Smooth muscle cell (in vitro differentiated cells): ENCODE results near the gene TUBG1. TPM values are rescaled to one million over a fixed set of nuclear protein-coding genes. Genes with fewer than 3 reads are reported as not detected.

ENCODE experiments used
- DNase-seq: peaks from one replicate; lab custom pipeline; 2025; ENCODE audit not compliant: unreplicated experiment; lab: John Stamatoyannopoulos, UW
- H2AFZ ChIP-seq: fragments of 200-600 bp; sonication (generic); 2 replicates; pipeline ENCODE4 v1.6.0; 2016; ENCODE audit warnings: antibody characterized with exemption, low read depth, mild to moderate bottlenecking
- H3F3A ChIP-seq: fragments of 200-600 bp; sonication (generic); 2 replicates; pipeline ENCODE4 v1.6.0; 2017; ENCODE audit warnings: antibody characterized with exemption, low read depth
- H3K27ac ChIP-seq: fragments of 200-600 bp; sonication (generic); 2 replicates; pipeline ENCODE4 v1.5.1; 2016; ENCODE audit warnings: low read depth, mild to moderate bottlenecking
- H3K27me3 ChIP-seq: fragments of 200-600 bp; sonication (generic); 2 replicates; pipeline ENCODE4 v1.6.1; 2016; ENCODE audit warnings: low read depth, mild to moderate bottlenecking
- H3K36me3 ChIP-seq: fragments of 200-600 bp; sonication (generic); 2 replicates; pipeline ENCODE4 v1.5.1; 2016; ENCODE audit warnings: low read depth
- H3K4me1 ChIP-seq: fragments of 200-600 bp; sonication (generic); 2 replicates; pipeline ENCODE4 v1.5.1; 2016; ENCODE audit warnings: low read depth
- H3K4me2 ChIP-seq: fragments of 200-600 bp; sonication (generic); 2 replicates; pipeline ENCODE4 v1.6.0; 2016; ENCODE audit warnings: mild to moderate bottlenecking
- H3K4me3 ChIP-seq: fragments of 200-600 bp; sonication (generic); 2 replicates; pipeline ENCODE4 v1.5.1; 2016; ENCODE audit warnings: mild to moderate bottlenecking
- H3K79me2 ChIP-seq: fragments of 200-600 bp; sonication (generic); 2 replicates; pipeline ENCODE4 v1.6.0; 2016; ENCODE audit warnings: low read depth, mild to moderate bottlenecking
- H3K9ac ChIP-seq: fragments of 200-600 bp; sonication (generic); 2 replicates; pipeline ENCODE4 v1.6.0; 2016; ENCODE audit warnings: low read depth
- H3K9me3 ChIP-seq: fragments of 200-600 bp; sonication (generic); replicated peaks from 2 replicates; pipeline ENCODE4 v1.5.1; 2016; ENCODE audit warnings: low read depth
- H4K20me1 ChIP-seq: fragments of 200-600 bp; sonication (generic); 2 replicates; pipeline ENCODE4 v1.6.0; 2016; ENCODE audit warnings: low read depth
- WGBS: methylation state at CpG from one replicate; pipeline ENCODE4 v1.1.7; 2016; ENCODE audit warnings: low lambda C conversion rate; 5-methylcytosine and 5-hydroxymethylcytosine counted together
- polyA plus RNA-seq: library from polyadenylated mRNA; unstranded; fragments of >200 nt; fragmentation: Nextera tagmentation; extraction: Ambion mirVana; gene quantifications from 2 replicates; pipeline ENCODE4 v1.2.1, GENCODE V29; 2016
- total RNA-seq: library from RNA; depleted of rRNA; stranded (reverse); fragments of >200 nt; gene quantifications from 2 replicates; pipeline ENCODE4 v1.2.3, GENCODE V29; 2014
- TF ChIP-seq, protein P1 (sequence below): fragments of 200-600 bp; sonication (generic); IDR thresholded peaks from 2 replicates; pipeline ENCODE4 v1.5.1; 2017; ENCODE audit warnings: borderline replicate concordance, mild to moderate bottlenecking, antibody characterized with exemption; ENCODE audit not compliant: insufficient read depth, poor library complexity, severe bottlenecking

The TUBG1 gene
- total and polyA plus RNA-seq, 2 experiments from 2014 or later: 38.7 to 102 TPM

DNA sequence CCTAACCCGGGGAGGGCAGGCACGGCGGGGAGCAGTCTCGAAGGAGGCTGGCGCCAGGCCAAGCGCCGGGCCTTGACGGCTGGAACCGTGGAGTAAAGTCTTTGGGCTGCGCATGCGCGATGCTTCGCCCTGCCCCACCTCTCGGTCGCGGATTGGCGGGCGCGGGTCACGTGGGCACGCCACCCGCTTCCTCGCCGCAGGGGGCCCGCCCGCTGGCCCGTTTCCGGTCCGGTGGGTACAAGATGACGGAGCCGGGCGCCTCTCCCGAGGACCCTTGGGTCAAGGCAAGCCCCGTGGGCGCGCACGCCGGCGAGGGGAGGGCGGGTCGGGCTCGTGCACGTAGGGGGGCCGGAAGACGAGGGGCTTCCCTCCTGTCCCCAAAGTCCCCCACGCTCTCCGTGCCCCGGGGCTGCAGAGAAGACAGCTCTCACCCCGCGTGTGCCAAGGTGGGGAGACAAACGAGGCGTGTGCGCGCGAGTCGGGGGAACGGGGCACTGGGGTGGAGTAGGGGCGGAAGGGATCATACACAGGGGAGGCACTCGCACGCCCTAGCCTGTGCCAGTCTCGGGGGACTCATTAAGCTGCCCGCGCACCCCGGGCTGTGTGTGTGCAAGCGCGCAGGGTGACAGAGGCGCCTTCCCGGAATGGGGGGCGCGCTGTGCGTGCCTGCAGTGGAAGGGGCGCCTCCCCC is 42.5 kb upstream of the TUBG1 start, which contains the start of gene MLX:
MLX (plus strand) TSS at position 218 of the 691 bp plus-strand sequence; CDS start at position 243, 25 bp downstream.
- H3K4me2 ChIP-seq: peak within 1 kb of the TSS; percentile 94
- WGBS: under 1% methylated on average over 57 of the region's 72 CpGs
- DNase-seq: peak; percentile 76

DNA sequence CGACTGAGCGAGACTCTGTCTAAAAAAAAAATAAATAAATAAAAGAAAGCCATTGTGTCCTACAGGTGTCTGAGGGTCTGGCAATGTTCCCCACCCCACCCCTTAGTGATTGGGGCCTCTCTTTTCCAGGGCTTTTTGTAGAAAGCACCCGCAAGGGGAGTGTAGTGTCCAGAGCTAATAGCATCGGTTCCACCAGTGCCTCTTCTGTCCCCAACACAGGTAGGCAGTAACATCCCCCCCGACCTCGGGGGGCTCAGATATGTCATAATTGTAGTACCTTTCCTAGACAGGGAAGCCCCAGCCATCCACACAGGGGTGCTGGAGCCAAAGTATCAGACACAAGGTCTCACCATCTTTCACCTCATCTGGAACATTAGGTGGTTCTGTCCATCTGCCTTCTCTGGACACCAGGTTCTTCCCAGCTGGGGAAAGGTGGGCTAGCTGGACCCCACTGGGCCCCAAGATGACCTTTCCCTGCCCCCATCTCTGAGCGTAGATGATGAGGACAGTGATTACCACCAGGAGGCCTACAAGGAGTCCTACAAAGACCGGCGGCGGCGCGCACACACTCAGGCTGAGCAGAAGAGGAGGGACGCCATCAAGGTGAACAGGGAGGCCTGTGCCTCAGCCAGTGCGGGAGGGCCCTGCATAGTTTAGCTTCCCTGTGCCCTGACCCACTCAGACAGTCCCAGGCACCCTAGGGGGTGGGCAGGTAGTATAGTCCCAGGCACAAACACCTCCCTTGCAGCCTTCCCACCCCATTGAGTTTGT is 41.0 kb upstream of the TUBG1 start:
- WGBS: 96% methylated on average over 14 of the region's 14 CpGs
- H3K4me2 ChIP-seq: peak overlapping the region; percentile 94
- H3K36me3 ChIP-seq: peaks cover 3% of the 10 kb centered on the region
- H3K4me1 ChIP-seq: peaks cover 5% of the 10 kb centered on the region
- peak overlapping the region; percentile 87 for H3K4me3 ChIP-seq
- no peak overlapping the region for H2AFZ ChIP-seq
- TF ChIP-seq, protein P1, sequence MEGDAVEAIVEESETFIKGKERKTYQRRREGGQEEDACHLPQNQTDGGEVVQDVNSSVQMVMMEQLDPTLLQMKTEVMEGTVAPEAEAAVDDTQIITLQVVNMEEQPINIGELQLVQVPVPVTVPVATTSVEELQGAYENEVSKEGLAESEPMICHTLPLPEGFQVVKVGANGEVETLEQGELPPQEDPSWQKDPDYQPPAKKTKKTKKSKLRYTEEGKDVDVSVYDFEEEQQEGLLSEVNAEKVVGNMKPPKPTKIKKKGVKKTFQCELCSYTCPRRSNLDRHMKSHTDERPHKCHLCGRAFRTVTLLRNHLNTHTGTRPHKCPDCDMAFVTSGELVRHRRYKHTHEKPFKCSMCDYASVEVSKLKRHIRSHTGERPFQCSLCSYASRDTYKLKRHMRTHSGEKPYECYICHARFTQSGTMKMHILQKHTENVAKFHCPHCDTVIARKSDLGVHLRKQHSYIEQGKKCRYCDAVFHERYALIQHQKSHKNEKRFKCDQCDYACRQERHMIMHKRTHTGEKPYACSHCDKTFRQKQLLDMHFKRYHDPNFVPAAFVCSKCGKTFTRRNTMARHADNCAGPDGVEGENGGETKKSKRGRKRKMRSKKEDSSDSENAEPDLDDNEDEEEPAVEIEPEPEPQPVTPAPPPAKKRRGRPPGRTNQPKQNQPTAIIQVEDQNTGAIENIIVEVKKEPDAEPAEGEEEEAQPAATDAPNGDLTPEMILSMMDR: no peak
- H3K27me3 ChIP-seq: no peaks in the 10 kb centered on the region
- no peaks in the 10 kb centered on the region for H4K20me1 ChIP-seq
- no peak overlapping the region for H3K9ac ChIP-seq
- H3K27ac ChIP-seq: no peak overlapping the region
- peaks cover 16% of the 10 kb centered on the region for H3K79me2 ChIP-seq
- no peak for DNase-seq
- H3K9me3 ChIP-seq: no peaks in the 10 kb centered on the region
- peaks cover 12% of the 10 kb centered on the region for H3F3A ChIP-seq

More for the DNA sequence above, 42.5 kb upstream of the TUBG1 start, which contains the start of gene MLX:
- Histone ChIP-seq H3K4me1 (peaks cover 14% of the 10 kb centered on the region), H4K20me1 (no peaks in the 10 kb centered on the region), H3K27ac (peak within 1 kb of the TSS; percentile 56), H3K9ac (peak within 1 kb of the TSS; percentile 76), H2AFZ (peak within 1 kb of the TSS; percentile 22), H3K4me3 (peak within 1 kb of the TSS; percentile 87), H3K79me2 (peaks cover 30% of the 10 kb centered on the region), H3K36me3 (peaks cover 3% of the 10 kb centered on the region), H3K27me3 (no peaks in the 10 kb centered on the region), H3K9me3 (no peaks in the 10 kb centered on the region), H3F3A (peaks cover 8% of the 10 kb centered on the region)
- TF ChIP-seq, protein P1: no peak

DNA sequence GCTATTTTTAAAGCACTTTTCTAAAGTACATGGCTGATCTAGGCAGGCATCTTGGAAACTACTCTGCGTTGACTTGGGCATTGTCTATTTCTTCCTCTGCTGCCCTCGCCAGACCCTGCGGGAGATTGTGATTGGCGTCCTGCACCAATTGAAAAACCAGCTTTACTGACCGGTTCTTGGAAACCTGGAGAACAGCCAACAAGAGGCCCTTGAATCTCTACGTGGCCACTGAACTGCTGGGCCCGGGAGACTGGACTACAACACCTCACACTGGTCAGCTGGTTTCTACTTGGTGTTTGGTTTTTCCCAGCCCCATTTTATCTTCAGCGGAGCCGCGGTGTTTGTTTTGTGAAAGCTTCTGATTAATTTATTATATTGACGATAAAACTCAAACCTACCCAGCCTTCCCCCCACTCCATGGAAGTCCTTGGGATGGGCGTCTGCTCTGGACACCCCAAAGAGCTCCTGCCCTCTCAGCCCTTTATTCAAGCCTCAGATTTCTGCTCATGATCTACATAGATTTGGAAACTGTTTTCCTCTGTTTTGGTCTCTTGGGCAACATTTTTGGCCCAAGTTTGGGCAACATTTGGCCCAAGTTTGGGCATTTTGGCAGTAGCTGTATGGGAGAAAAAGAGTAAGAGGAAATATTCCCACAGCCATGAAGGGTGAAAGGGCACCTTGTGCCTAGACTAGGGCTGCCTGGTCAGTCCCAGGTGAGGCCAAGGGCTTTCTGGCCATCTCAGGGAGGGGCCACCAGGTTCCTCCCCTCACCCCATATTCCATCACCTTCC is 37.9 kb upstream of the TUBG1 start:
- WGBS: 98% methylated on average over 12 of the region's 12 CpGs
- H3K79me2 ChIP-seq: peaks cover 13% of the 10 kb centered on the region

More for the DNA sequence above, 37.9 kb upstream of the TUBG1 start:
- Histone ChIP-seq H3K9me3 (no peaks in the 10 kb centered on the region), H3F3A (peaks cover 11% of the 10 kb centered on the region), H2AFZ (no peak overlapping the region), H3K9ac (no peak overlapping the region), H3K4me3 (no peak overlapping the region), H3K4me2 (no peak overlapping the region), H3K27me3 (no peaks in the 10 kb centered on the region), H3K4me1 (peaks cover 4% of the 10 kb centered on the region), H3K27ac (no peak overlapping the region), H3K36me3 (peaks cover 3% of the 10 kb centered on the region), H4K20me1 (no peaks in the 10 kb centered on the region)
- TF ChIP-seq, protein P1: no peak
- DNase-seq: no peak
